ENCODE measurements around the gene FXYD3. TPM values are rescaled to one million over a fixed set of nuclear protein-coding genes. Genes with fewer than 3 reads are reported as not detected.
"Not testable (repeated sequence)": the region's sequence is repeated elsewhere in the genome, so short reads cannot be mapped to it uniquely, and the experiment has no call there.

The FXYD3 gene
- total RNA-seq, 2 donors from 2014 or later = not detected

- Mint-ChIP-seq H3K27ac (no peak overlapping the region), H3K9me3 (no peaks in the 10 kb centered on the region), H3K36me3 (no peaks in the 10 kb centered on the region)
- DNase-seq (ENCODE audit: low spot score in 2 of 2) (no peak), ATAC-seq (no peak)
Observed at GRCh38 chr19:35126624-35126959, 11.0 kb downstream of the FXYD3 start.

GRCh38 chr19:35127871-35128270 is 12.2 kb downstream of the FXYD3 start:
- H3K36me3 Mint-ChIP-seq = no peaks in the 10 kb centered on the region
- H3K9me3 Mint-ChIP-seq = peaks cover 6% of the 10 kb centered on the region in 2 donors
- H3K27ac Mint-ChIP-seq = no peak overlapping the region
- DNase-seq (ENCODE audit: low spot score in 2 of 2) = no peak
- ATAC-seq = no peak

- Mint-ChIP-seq H3K9me3 (peaks cover 10 to 11% of the 10 kb centered on the region in 2 donors), H3K27ac (no peak overlapping the region), H3K36me3 (no peaks in the 10 kb centered on the region)
- no peak for ATAC-seq
- DNase-seq (ENCODE audit: low spot score in 2 of 2) = no peak
Observed at GRCh38 chr19:35128398-35129057, 12.9 kb downstream of the FXYD3 start.

GRCh38 chr19:35129724-35130274 is 14.2 kb downstream of the FXYD3 start:
- not testable (repeated sequence) for H3K36me3 Mint-ChIP-seq; ATAC-seq; DNase-seq (ENCODE audit: low spot score in 2 of 2); H3K27ac Mint-ChIP-seq
- H3K9me3 Mint-ChIP-seq = peaks cover 10 to 11% of the 10 kb centered on the region in 2 donors

- DNase-seq (ENCODE audit: low spot score in 2 of 2) = no peak
- no peaks in the 10 kb centered on the region for H3K36me3 Mint-ChIP-seq
- H3K9me3 Mint-ChIP-seq = peaks cover 10 to 11% of the 10 kb centered on the region in 2 donors
- ATAC-seq = no peak
- no peak overlapping the region for H3K27ac Mint-ChIP-seq
Observed at GRCh38 chr19:35130761-35131720, 15.4 kb downstream of the FXYD3 start.

- no peak for ATAC-seq
- H3K27ac Mint-ChIP-seq = no peak overlapping the region
- H3K36me3 Mint-ChIP-seq = no peaks in the 10 kb centered on the region
- H3K9me3 Mint-ChIP-seq = peaks cover 10 to 11% of the 10 kb centered on the region in 2 donors
- no peak for DNase-seq (ENCODE audit: low spot score in 2 of 2)
Observed at GRCh38 chr19:35132254-35132653, 16.6 kb downstream of the FXYD3 start.

GRCh38 chr19:35133826-35134225 is 18.2 kb downstream of the FXYD3 start:
- H3K27ac Mint-ChIP-seq = no peak overlapping the region
- H3K36me3 Mint-ChIP-seq = no peaks in the 10 kb centered on the region
- H3K9me3 Mint-ChIP-seq = peaks cover 10 to 11% of the 10 kb centered on the region in 2 donors
- no peak for DNase-seq (ENCODE audit: low spot score in 2 of 2)
- ATAC-seq = no peak

- Mint-ChIP-seq H3K27ac (peak within 1 kb of the TSS in 1 of 2 donors; percentile 5), H3K9me3 (peaks cover 10 to 11% of the 10 kb centered on the region in 2 donors), H3K36me3 (no peaks in the 10 kb centered on the region)
- DNase-seq (ENCODE audit: low spot score in 2 of 2) = no peak
- no peak for ATAC-seq
Observed at GRCh38 chr19:35134601-35135242, 19.1 kb downstream of the FXYD3 start, which contains the start of gene LGI4. Gene LGI4, minus strand, starts transcription at chr19:35135059. Its CDS starts 379 bp downstream, at chr19:35134680.

- ATAC-seq (peak; percentile 91 to 92), DNase-seq (ENCODE audit: low spot score in 2 of 2) (peak in 1 of 2 donors; percentile 79)
- no peak overlapping the region for H3K27ac Mint-ChIP-seq
- H3K9me3 Mint-ChIP-seq = peaks cover 10 to 11% of the 10 kb centered on the region in 2 donors
- H3K36me3 Mint-ChIP-seq = no peaks in the 10 kb centered on the region
Observed at GRCh38 chr19:35135389-35135909, 19.8 kb downstream of the FXYD3 start.

- ATAC-seq = no peak
- DNase-seq (ENCODE audit: low spot score in 2 of 2) = no peak
- H3K9me3 Mint-ChIP-seq = peaks cover 10 to 11% of the 10 kb centered on the region in 2 donors
- H3K36me3 Mint-ChIP-seq = no peaks in the 10 kb centered on the region
- H3K27ac Mint-ChIP-seq = no peak overlapping the region
Observed at GRCh38 chr19:35136231-35136630, 20.6 kb downstream of the FXYD3 start.

- Mint-ChIP-seq H3K27ac (no peak overlapping the region), H3K36me3 (no peaks in the 10 kb centered on the region), H3K9me3 (peaks cover 10 to 11% of the 10 kb centered on the region in 2 donors)
- DNase-seq (ENCODE audit: low spot score in 2 of 2) (no peak), ATAC-seq (no peak)
Observed at GRCh38 chr19:35136977-35137702, 21.5 kb downstream of the FXYD3 start.

GRCh38 chr19:35138305-35138892 is 22.8 kb downstream of the FXYD3 start, which contains the start of gene FXYD1:
Gene FXYD1, plus strand, starts transcription at chr19:35138824. Its CDS starts 1,256 bp downstream, at chr19:35140080.
- H3K36me3 Mint-ChIP-seq = no peaks in the 10 kb centered on the region
- no peaks in the 10 kb centered on the region for H3K9me3 Mint-ChIP-seq
- no peak for DNase-seq (ENCODE audit: low spot score in 2 of 2)
- H3K27ac Mint-ChIP-seq = no peak within 1 kb of the TSS
- ATAC-seq = no peak

GRCh38 chr19:35140207-35140961 is 24.8 kb downstream of the FXYD3 start:
- no peak for DNase-seq (ENCODE audit: low spot score in 2 of 2)
- no peak for ATAC-seq
- Mint-ChIP-seq H3K36me3 (no peaks in the 10 kb centered on the region), H3K27ac (no peak overlapping the region), H3K9me3 (no peaks in the 10 kb centered on the region)

- peak; percentile 85 to 90 for ATAC-seq
- Mint-ChIP-seq H3K27ac (peak overlapping the region in 1 of 2 donors; percentile 90), H3K9me3 (no peaks in the 10 kb centered on the region), H3K36me3 (no peaks in the 10 kb centered on the region)
- DNase-seq (ENCODE audit: low spot score in 2 of 2) = peak; percentile 91 to 98
Observed at GRCh38 chr19:35140962-35141836, 25.6 kb downstream of the FXYD3 start.
